ENCODE measurements around the gene STX11.

GRCh38 chr6:144181639-144182038 is 31.3 kb downstream of the STX11 start:
- no peak for TF ChIP-seq CTCF (IDR thresholded peaks at IDR 0.05; ENCODE audit: low read depth, low read length, poor library complexity, severe bottlenecking)
- no peak for TF ChIP-seq EZH2phosphoT487 (IDR thresholded peaks at IDR 0.05; ENCODE audit: borderline replicate concordance, low read length)
